ENCODE data around the gene TRAK1.

Gene TRAK1

GRCh38 chr3:42225486-42226363 lies 134.6 kb downstream of the TRAK1 start:
- Histone ChIP-seq H3K9ac (ENCODE audit: insufficient read length) (no peak overlapping the region), H3K27ac (no peak overlapping the region), H3K36me3 (ENCODE audit: insufficient read depth, low read length) (no peaks in the 10 kb centered on the region), H3K4me3 (no peak overlapping the region), H3K9me3 (ENCODE audit: low read depth, low read length) (no peaks in the 10 kb centered on the region)
- TF ChIP-seq FOXP2 (optimal IDR thresholded peaks at IDR 0.05; ENCODE audit: control extremely low read depth, extremely low read length, insufficient read depth) (no peak), POLR2AphosphoS5 (IDR thresholded peaks at IDR 0.05; ENCODE audit: borderline replicate concordance, low read depth, low read length) (no peak), EZH2 (IDR thresholded peaks at IDR 0.05) (no peak)
- no peak for DNase-seq (ENCODE audit: low read depth, low spot score)

GRCh38 chr3:42226470-42227425 lies 135.6 kb downstream of the TRAK1 start:
- TF ChIP-seq EZH2 (IDR thresholded peaks at IDR 0.05) = no peak
- TF ChIP-seq POLR2AphosphoS5 (IDR thresholded peaks at IDR 0.05; ENCODE audit: borderline replicate concordance, low read depth, low read length) = no peak
- TF ChIP-seq FOXP2 (optimal IDR thresholded peaks at IDR 0.05; ENCODE audit: control extremely low read depth, extremely low read length, insufficient read depth) = no peak
- DNase-seq (ENCODE audit: low read depth, low spot score) = no peak
- no peak overlapping the region for H3K9ac ChIP-seq (ENCODE audit: insufficient read length)
- H3K27ac ChIP-seq = no peak overlapping the region
- H3K4me3 ChIP-seq = no peak overlapping the region
- H3K36me3 ChIP-seq (ENCODE audit: insufficient read depth, low read length) = no peaks in the 10 kb centered on the region
- no peaks in the 10 kb centered on the region for H3K9me3 ChIP-seq (ENCODE audit: low read depth, low read length)

GRCh38 chr3:42228796-42229195 lies 137.6 kb downstream of the TRAK1 start:
- DNase-seq (ENCODE audit: low read depth, low spot score) = no peak
- no peaks in the 10 kb centered on the region for H3K36me3 ChIP-seq (ENCODE audit: insufficient read depth, low read length)
- TF ChIP-seq POLR2AphosphoS5 (IDR thresholded peaks at IDR 0.05; ENCODE audit: borderline replicate concordance, low read depth, low read length) = no peak
- no peak for TF ChIP-seq FOXP2 (optimal IDR thresholded peaks at IDR 0.05; ENCODE audit: control extremely low read depth, extremely low read length, insufficient read depth)
- TF ChIP-seq EZH2 (IDR thresholded peaks at IDR 0.05) = no peak
- no peak overlapping the region for H3K27ac ChIP-seq
- H3K9me3 ChIP-seq (ENCODE audit: low read depth, low read length) = no peaks in the 10 kb centered on the region
- H3K4me3 ChIP-seq = no peak overlapping the region
- H3K9ac ChIP-seq (ENCODE audit: insufficient read length) = no peak overlapping the region

- Histone ChIP-seq H3K4me3 (no peak overlapping the region), H3K27ac (no peak overlapping the region), H3K9me3 (ENCODE audit: low read depth, low read length) (no peaks in the 10 kb centered on the region), H3K36me3 (ENCODE audit: insufficient read depth, low read length) (no peaks in the 10 kb centered on the region), H3K9ac (ENCODE audit: insufficient read length) (no peak overlapping the region)
- TF ChIP-seq EZH2 (IDR thresholded peaks at IDR 0.05) (no peak), POLR2AphosphoS5 (IDR thresholded peaks at IDR 0.05; ENCODE audit: borderline replicate concordance, low read depth, low read length) (no peak), FOXP2 (optimal IDR thresholded peaks at IDR 0.05; ENCODE audit: control extremely low read depth, extremely low read length, insufficient read depth) (no peak)
- no peak for DNase-seq (ENCODE audit: low read depth, low spot score)
Measured at GRCh38 chr3:42229266-42229941, 138.2 kb downstream of the TRAK1 start.

GRCh38 chr3:42229942-42230688 lies 139.0 kb downstream of the TRAK1 start:
- Histone ChIP-seq H3K9ac (ENCODE audit: insufficient read length) (no peak overlapping the region), H3K36me3 (ENCODE audit: insufficient read depth, low read length) (no peaks in the 10 kb centered on the region), H3K27ac (no peak overlapping the region), H3K4me3 (no peak overlapping the region), H3K9me3 (ENCODE audit: low read depth, low read length) (no peaks in the 10 kb centered on the region)
- TF ChIP-seq POLR2AphosphoS5 (IDR thresholded peaks at IDR 0.05; ENCODE audit: borderline replicate concordance, low read depth, low read length) (no peak), FOXP2 (optimal IDR thresholded peaks at IDR 0.05; ENCODE audit: control extremely low read depth, extremely low read length, insufficient read depth) (no peak), EZH2 (IDR thresholded peaks at IDR 0.05) (no peak)
- DNase-seq (ENCODE audit: low read depth, low spot score) = peak; percentile 12

- no peak overlapping the region for H3K9ac ChIP-seq (ENCODE audit: insufficient read length)
- H3K4me3 ChIP-seq = no peak overlapping the region
- H3K36me3 ChIP-seq (ENCODE audit: insufficient read depth, low read length) = no peaks in the 10 kb centered on the region
- H3K27ac ChIP-seq = no peak overlapping the region
- TF ChIP-seq FOXP2 (optimal IDR thresholded peaks at IDR 0.05; ENCODE audit: control extremely low read depth, extremely low read length, insufficient read depth) = no peak
- TF ChIP-seq EZH2 (IDR thresholded peaks at IDR 0.05) = no peak
- TF ChIP-seq POLR2AphosphoS5 (IDR thresholded peaks at IDR 0.05; ENCODE audit: borderline replicate concordance, low read depth, low read length) = no peak
- DNase-seq (ENCODE audit: low read depth, low spot score) = no peak
- no peaks in the 10 kb centered on the region for H3K9me3 ChIP-seq (ENCODE audit: low read depth, low read length)
Measured at GRCh38 chr3:42230860-42231259, 139.7 kb downstream of the TRAK1 start.

- DNase-seq (ENCODE audit: low read depth, low spot score) = no peak
- Histone ChIP-seq H3K9me3 (ENCODE audit: low read depth, low read length) (no peaks in the 10 kb centered on the region), H3K27ac (no peak overlapping the region), H3K9ac (ENCODE audit: insufficient read length) (no peak overlapping the region), H3K4me3 (no peak overlapping the region), H3K36me3 (ENCODE audit: insufficient read depth, low read length) (no peaks in the 10 kb centered on the region)
- TF ChIP-seq EZH2 (IDR thresholded peaks at IDR 0.05) = no peak
- TF ChIP-seq POLR2AphosphoS5 (IDR thresholded peaks at IDR 0.05; ENCODE audit: borderline replicate concordance, low read depth, low read length) = no peak
- no peak for TF ChIP-seq FOXP2 (optimal IDR thresholded peaks at IDR 0.05; ENCODE audit: control extremely low read depth, extremely low read length, insufficient read depth)
Measured at GRCh38 chr3:42235532-42235931, 144.4 kb downstream of the TRAK1 start.
